Esophagus muscularis mucosa (tissue), 4 donors: Measurements from ENCODE around the gene CPT1C.
A peak's percentile ranks its signal among the peaks of the same experiment; 100 is the strongest.

Source experiments
- EP300 ChIP-seq: sonication (generic); formaldehyde crosslinking; IDR thresholded peaks from one replicate; pipeline ENCODE4 v1.6.1; 2017; ENCODE audit warnings: antibody characterized with exemption
- POLR2A ChIP-seq: fragments of 450-650 bp; IDR thresholded peaks from one replicate; pipeline ENCODE4 v1.6.1; 2017; ENCODE audit warnings: antibody characterized with exemption, moderate library complexity, mild to moderate bottlenecking, low read depth
- POLR2AphosphoS5 ChIP-seq, 2 donors: sonication (generic); formaldehyde crosslinking; IDR thresholded peaks; one replicate each; pipeline ENCODE4 v1.6.1; 2017; ENCODE audit warnings: antibody characterized with exemption in 2 of 2
- TF ChIP-seq, protein P1 (sequence below), 3 experiments: fragments of 200-600 bp in 2 of 3; fragments of 450-650 bp in 1 of 3; sonication (generic) in 2 of 3; IDR thresholded peaks; one replicate each; pipeline ENCODE4 v1.5.1; 2017 to 2019; ENCODE audit warnings: antibody characterized with exemption in 3 of 3, mild to moderate bottlenecking in 2 of 3, moderate library complexity in 1 of 3

- TF ChIP-seq, protein P1, sequence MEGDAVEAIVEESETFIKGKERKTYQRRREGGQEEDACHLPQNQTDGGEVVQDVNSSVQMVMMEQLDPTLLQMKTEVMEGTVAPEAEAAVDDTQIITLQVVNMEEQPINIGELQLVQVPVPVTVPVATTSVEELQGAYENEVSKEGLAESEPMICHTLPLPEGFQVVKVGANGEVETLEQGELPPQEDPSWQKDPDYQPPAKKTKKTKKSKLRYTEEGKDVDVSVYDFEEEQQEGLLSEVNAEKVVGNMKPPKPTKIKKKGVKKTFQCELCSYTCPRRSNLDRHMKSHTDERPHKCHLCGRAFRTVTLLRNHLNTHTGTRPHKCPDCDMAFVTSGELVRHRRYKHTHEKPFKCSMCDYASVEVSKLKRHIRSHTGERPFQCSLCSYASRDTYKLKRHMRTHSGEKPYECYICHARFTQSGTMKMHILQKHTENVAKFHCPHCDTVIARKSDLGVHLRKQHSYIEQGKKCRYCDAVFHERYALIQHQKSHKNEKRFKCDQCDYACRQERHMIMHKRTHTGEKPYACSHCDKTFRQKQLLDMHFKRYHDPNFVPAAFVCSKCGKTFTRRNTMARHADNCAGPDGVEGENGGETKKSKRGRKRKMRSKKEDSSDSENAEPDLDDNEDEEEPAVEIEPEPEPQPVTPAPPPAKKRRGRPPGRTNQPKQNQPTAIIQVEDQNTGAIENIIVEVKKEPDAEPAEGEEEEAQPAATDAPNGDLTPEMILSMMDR (IDR thresholded peaks at IDR 0.05) = peak; percentile 40 to 63 (median 61)
- no peak for TF ChIP-seq POLR2A
- TF ChIP-seq EP300 = no peak
- no peak for TF ChIP-seq POLR2AphosphoS5 (IDR thresholded peaks at IDR 0.05)
Measured at GRCh38 chr19:49677901-49678674, 12.8 kb upstream of the CPT1C start.
